ENCODE measurements around the gene EXD1. TPM values are rescaled to one million over a fixed set of nuclear protein-coding genes. Genes with fewer than 3 reads are reported as not detected.
"Not testable (repeated sequence)": the region's sequence is repeated elsewhere in the genome, so short reads cannot be mapped to it uniquely, and the experiment has no call there.

EXD1 gene
- total RNA-seq, 1 donor from 2014 or later: not detected

- no peak for DNase-seq (ENCODE audit: low read depth)
These were observed 80.3 kb downstream of the EXD1 start for GRCh38 chr15:41150279-41150678.

GRCh38 chr15:41148065-41148464 is 82.5 kb downstream of the EXD1 start:
- DNase-seq (ENCODE audit: low read depth): no peak

DNA sequence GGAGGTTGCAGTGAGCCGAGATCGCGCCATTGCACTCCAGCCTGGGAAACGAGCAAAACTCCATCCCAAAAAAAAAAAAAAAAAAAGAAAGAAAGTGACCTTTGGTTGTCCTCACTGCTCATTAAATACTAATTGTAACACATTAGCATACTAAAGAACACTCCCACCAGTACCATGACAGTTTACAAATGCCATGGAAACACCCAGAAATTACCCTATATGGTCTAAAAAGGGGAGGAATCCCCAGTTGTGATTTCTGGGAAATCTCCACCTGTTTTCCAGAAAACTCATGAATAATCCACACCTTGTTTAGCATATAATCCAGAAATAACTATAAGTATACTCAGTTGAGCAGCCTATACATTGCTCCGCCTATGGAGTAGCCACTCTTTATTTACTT is 90.9 kb downstream of the EXD1 start:
- DNase-seq (ENCODE audit: low read depth): no peak

DNA sequence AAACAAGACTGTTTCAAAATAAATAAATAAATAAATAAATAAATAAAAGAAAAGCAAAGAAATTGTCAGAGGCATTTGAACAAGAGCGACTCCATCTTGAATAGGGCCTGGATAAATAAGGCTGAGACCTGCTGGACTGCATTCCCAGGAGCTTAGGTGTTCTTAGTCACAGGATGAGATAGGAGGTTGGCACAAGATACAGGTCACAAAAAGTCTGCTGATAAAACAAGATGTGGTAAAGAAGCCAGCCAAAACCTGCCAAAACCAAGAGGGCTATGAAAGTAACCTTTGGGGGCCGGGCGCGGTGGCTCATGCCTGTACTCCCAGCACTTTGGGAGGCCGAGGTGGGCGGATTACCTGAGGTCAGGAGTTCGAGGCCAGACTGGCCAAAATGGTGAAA is 91.4 kb downstream of the EXD1 start:
- DNase-seq (ENCODE audit: low read depth): not testable (repeated sequence)

- DNase-seq (ENCODE audit: low read depth): not testable (repeated sequence)
These were observed 95.0 kb downstream of the EXD1 start for GRCh38 chr15:41135580-41135979.

DNA sequence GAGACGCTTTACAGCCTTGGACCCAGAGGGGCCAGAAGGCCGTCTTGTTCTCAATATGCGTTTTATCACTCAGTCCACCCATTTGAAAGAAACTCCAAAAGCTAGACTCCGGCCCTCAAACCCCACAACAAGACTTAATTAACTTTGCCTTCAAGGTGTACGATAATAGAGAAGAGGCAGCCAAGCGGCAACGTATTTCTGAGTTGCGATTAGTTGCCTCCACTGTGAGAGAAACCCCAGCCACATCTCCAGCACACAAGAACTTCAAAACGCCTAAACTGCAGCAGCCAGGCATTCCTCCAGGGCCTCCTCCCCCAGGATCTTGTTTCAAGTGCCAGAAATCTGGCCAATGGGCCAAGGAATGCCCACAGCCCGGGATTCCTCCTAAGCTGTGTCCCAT is 97.1 kb downstream of the EXD1 start:
- DNase-seq (ENCODE audit: low read depth): no peak

Other genes with a start within 250 kb of the EXD1 start
- 14.0 and 14.8 TPM in 2 replicates for gene INO80, start 114.5 kb downstream of the EXD1 start, total RNA-seq
- 119 and 133 TPM in 2 replicates for gene CHP1, start 511 bp upstream of the EXD1 start, total RNA-seq
- gene OIP5, start 101.8 kb upstream of the EXD1 start, total RNA-seq: 0.78 TPM in 1 of 2 replicates, not detected in the other
- 6.6 and 11.3 TPM in 2 replicates for gene NUSAP1, start 102.1 kb upstream of the EXD1 start, total RNA-seq
- 42.1 and 50.1 TPM in 2 replicates for gene NDUFAF1, start 171.7 kb upstream of the EXD1 start, total RNA-seq
- 19.4 and 21.2 TPM in 2 replicates for gene RTF1, start 186.3 kb upstream of the EXD1 start, total RNA-seq